Activated CD4-positive, alpha-beta T cell treated with anti-CD3 and anti-CD28 coated beads, Interleukin-2, amount 50 U/mL, for 4 hours (primary cell): ENCODE results near the gene SLC38A4.

Source experiments
- DNase-seq, 2 experiments: peaks; one replicate each; pipeline ENCODE4 v3.0.0-alpha.2; 2020

SLC38A4 gene

DNA sequence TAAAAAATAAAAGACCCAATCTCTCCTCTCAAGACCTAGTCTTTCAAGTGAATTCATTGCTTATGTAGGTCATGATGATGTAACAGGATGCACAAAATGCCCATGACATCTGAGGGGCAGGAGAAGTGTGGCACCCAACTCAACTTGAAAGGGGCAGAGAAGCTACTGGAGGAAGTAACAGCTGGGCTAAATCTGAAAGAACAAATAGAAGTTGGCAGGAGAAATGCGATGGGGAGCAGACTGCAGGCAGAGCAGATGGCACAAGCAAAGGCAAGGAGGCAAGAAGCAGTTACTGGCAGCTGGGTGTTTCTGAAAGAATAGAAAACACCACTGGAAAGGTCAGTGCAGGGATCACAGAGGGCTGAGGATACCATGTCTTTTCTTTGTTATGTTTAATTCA, 14.6 kb downstream of the SLC38A4 start:
- DNase-seq: no peak

DNA sequence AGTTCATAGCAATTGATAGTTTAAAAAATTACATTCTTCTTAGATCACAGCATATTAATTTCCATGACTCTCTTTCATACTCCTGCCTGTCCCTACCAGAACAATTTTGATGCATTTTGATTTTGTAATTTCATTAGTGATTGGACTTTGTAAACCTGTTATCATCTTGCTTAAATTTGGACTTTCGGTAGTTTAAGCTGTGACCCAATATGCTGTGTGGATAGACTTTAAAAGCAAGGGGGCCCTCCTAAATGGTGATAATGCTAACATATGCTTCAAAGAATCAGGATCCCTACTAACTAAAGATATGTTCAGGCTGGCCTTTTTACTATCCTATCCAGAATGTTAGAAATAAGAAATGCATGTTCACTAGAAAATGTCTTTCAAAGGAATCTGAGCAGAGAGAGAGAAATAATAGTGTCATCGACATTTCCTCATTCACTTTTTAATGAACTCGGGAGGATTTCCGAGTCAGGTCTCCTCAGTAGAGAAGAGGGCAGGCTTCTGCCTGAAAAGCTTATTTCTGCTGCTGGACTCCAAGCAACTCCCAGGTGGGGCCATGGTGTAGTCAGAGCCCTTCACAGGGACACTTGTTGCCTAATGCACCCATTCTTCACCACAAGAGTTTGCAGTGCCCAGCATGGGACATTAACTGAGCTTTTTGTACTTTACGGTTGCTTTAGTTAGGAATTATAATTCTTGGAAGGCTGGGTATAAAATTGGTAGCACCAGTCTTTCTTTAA, 16.7 kb downstream of the SLC38A4 start:
- DNase-seq: no peak

DNA sequence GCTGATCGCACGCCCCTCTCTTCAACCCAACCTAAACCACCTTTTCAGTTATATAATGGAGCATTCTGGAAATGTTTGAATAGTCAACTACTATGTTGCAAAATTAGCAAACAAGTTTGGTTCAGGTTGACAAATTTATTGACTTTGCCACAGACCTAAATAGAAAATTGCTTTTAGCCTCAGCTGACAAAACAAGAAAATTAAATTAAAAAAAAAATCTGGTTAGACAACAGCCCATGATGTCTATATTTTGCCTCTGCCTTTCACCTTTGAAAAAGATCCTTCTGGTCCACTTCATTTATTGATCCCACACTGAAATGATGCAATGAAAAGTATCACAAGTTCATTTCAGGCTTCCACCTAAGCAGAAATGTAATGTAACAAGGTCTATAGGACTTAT, 17.5 kb downstream of the SLC38A4 start:
- DNase-seq: no peak

DNA sequence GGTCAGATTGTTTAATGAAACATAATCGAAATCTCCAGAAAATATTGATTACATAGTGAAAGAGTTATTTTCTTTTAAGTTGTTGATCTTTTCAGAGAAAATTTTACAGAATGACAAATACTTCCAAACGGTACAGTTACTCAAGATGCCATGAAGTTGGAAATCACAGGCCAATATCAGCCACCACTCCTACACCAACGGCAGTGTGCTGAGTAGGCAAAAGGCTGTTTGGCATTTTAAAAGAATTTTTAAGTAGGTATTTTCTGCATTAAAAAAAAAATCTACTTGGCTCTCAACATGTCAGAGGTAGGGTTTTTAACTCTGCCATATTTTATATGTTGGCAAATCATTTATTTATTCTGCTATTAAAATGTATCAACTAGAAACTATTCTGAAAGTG, 21.7 kb downstream of the SLC38A4 start:
- no peak for DNase-seq

DNA sequence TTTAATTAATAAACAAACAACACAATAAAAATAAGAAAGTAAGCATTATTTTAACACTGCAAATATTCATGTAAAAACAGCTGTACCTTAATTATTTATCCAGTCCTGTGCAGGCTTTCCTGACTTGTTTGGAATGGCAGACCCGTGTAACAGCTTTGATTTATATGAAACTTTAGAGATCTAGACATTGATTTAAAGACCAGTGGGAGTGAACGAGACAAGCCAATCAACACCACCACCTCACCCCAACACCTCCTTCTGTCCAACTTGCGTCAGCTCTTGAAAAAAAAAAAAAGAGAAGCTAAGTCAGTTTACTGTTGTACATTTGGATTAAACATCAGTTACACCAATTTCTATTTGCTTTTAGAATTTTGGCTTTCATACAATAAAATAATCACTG, 22.3 kb downstream of the SLC38A4 start:
- no peak for DNase-seq

GRCh38 chr12:46801293-46801692, 24.5 kb downstream of the SLC38A4 start:
- DNase-seq: no peak

- DNase-seq: no peak
Observed at GRCh38 chr12:46800160-46800559, 25.6 kb downstream of the SLC38A4 start.

DNA sequence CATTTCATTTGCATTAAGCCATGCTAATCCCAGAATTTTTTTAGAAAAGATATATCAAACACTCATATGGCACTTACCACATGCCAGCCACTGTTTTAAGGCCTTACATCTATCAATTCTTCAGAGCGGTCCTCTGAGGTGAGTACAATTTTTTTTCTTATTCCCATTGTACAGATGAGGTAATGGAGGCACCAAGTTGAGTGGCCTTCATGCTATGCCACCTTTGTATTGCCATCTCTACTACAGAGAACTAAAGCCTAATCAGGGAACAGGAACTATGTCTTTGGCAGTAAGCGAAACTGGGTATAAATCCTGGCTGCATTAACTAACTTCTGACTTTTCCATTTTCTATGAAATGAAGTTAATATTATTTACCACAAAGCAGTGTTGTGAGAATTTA, 27.1 kb downstream of the SLC38A4 start:
- no peak for DNase-seq

DNA sequence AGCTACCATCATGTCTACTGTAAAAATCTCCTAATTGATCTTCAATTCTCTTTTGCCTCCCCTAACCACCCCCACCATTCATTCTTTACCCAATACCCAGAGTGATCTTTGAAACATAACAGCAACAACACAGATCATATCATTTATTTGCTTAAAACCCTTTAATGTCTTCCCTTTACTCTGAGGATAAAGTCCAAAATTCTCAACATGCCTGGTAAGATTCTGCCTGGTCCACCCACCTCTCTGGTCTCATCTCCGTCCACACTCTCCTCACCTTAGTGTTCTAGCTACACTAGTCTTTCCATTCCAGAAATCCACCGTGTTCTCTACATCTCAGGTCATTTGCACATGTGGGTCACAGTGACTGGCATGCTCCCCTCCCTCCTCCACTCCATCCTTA, 27.7 kb downstream of the SLC38A4 start:
- DNase-seq: no peak

- no peak for DNase-seq
Observed at GRCh38 chr12:46795988-46796387, 29.8 kb downstream of the SLC38A4 start.

- no peak for DNase-seq
Observed at GRCh38 chr12:46794593-46795190, 31.1 kb downstream of the SLC38A4 start.

DNA sequence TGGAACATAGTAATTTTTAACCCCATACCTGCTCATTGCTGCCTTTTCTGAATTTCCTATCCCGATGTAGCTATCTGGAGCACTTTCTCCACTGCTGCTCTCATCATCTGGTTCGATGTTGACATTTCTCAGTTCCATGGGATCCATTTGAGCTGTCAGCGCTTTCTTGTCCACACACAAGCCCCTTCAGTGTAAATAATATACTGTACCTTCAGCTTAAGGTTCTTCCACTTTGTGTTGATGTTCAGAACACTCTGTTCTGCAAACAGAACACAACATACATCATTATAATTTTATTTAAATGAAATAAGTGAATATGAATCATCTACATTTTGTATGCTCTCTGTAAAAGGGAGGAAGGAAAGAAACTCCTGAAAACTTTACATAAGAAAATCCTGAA, 32.9 kb downstream of the SLC38A4 start:
- no peak for DNase-seq

DNA sequence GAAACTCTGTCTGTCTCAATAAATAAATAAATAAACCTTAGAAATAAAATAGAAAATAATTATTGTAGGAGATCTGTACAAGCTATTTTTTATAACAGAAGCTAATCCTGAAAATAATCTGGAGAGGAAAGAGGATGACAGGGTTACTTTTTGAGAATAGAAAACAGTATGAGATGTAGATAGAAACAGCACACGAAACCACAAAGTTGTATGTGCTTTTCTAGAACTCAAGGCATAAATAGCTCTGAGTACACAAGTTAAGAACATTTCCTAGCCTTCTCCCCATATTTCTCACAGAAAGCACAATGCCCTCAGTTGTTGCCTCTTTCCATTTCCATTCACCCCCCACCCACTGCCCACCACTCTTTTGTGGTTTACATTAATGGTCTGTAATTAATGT, 35.7 kb downstream of the SLC38A4 start:
- no peak for DNase-seq

DNA sequence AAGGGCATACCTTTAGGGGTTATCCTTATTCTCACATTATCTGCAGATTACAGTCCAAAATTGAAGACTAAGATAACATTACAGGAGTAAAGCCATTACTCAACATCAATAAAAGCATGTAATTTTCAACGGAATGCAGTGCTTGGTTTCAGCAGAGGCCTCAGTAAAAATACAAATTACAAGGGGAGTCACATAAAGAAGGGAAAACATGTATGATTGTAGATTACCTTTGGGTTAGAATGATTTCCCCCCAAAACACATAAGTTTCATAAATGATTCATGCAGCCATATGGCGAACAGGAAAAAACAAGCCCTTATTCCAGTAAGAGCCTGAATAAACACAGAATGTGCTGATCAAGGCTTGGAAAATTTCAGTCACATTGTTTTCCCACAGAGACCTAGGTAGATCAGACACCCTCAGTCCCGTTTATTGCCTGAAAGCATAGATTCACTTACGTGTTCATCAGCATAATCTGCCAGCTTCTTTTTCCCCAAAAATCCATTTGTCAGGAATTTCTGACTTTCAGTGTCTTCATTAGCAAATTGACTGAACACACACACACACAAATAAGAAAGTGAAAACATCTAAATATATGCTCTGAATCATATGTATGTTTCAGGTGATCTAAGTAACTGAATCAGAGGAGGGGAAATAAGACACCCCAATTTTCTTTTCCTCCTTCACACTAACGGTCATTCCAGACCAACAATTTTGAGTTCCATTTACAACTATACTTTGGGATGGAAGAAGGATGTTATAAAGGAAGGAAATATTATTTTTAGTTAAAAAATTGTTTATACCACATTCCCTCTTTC, 37.5 kb downstream of the SLC38A4 start:
- no peak for DNase-seq

- DNase-seq: no peak
Observed at GRCh38 chr12:46787496-46788055, 38.2 kb downstream of the SLC38A4 start.

- no peak for DNase-seq
Observed at GRCh38 chr12:46786774-46787173, 39.0 kb downstream of the SLC38A4 start.

DNA sequence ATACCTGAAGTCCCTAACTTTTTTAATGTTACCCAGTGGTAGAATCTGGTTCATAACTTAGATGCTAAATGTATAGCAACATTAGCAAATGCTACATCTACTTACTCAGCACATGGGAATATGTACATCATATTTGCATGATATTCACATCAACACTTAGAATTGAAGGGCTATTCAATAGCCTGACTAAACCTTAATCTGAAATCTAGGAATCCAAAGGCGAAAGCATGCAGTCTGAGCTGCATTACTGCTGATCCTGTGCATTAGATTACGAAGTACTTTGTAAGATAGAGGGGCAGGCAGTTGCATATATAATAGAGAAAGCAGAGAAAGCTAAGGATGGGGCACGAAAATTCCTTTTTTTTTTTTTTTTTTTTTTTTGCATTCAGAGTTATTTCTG, 40.4 kb downstream of the SLC38A4 start:
- DNase-seq: no peak

GRCh38 chr12:46783871-46784270, 41.9 kb downstream of the SLC38A4 start:
- DNase-seq: no peak

DNA sequence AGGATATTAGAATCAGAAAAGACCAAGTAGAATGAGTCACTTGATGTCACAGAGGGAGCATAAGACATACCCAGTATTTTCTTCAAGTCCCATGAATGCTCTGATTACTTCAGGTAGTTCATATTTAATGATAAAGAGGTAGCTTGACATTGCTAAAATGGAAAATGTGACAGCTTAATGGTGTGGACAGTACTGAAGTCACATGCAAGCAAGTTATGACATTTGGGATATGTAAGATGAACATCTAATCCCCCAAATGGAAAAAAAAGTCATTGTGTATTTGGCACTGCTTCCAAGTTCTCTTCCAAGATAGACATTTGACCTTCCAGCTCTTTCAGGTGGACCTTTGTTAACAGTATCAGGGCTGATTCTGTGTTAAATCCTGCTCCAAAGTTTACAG, 45.9 kb downstream of the SLC38A4 start:
- no peak for DNase-seq

- no peak for DNase-seq
Observed at GRCh38 chr12:46779063-46779462, 46.7 kb downstream of the SLC38A4 start.

DNA sequence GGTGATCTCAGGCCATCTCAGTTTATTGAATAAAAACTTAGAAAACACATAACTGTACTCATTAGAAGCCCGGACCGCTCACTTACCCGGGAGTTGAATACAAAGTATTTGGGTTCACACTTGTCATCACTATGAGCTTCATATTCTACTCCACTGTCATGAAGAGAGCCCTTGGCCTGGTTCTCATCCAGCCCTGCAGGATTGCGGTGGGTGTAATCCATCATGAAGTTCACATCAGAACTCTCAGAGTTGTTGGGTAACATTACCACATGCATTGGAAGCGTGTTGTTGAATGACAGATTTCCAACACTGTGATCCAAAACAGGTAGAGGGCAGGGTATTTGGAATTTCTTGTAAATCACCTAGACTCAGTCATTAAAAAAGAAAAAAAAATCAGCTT, 47.4 kb downstream of the SLC38A4 start:
- DNase-seq: no peak

GRCh38 chr12:46777587-46777986, 48.2 kb downstream of the SLC38A4 start:
- no peak for DNase-seq

- no peak for DNase-seq
Observed at GRCh38 chr12:46775796-46776195, 50.0 kb downstream of the SLC38A4 start.

DNA sequence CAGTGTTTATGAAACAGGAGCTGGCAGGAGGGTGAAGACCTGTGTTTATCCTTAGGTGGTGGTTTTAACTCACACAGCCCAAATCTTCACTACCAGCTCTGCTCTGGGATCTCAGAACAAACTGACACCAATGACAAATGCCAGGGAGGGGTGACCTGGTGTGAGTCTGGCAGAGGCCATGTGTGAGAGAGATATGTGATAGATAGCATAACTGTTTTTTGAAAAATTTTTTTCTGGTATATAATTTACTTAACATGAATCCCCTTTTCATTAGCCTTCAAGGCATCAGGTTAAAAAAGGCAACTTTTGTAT, 51.5 kb downstream of the SLC38A4 start:
- no peak for DNase-seq
